Suppressor macrophage treated with lipopolysaccharide for 4 hours (primary cell): ENCODE results near the gene ADGRD2.

Source experiments
- DNase-seq: peaks from one replicate; pipeline ENCODE4 v3.0.0-alpha.2; 2020

Gene ADGRD2

GRCh38 chr9:124498499-124499146 is 48.4 kb downstream of the ADGRD2 start:
- no peak for DNase-seq

GRCh38 chr9:124499216-124499615 is 49.0 kb downstream of the ADGRD2 start:
- no peak for DNase-seq

- DNase-seq: no peak
Measured at GRCh38 chr9:124500028-124500795, 50.0 kb downstream of the ADGRD2 start.

GRCh38 chr9:124500796-124501611 is 50.8 kb downstream of the ADGRD2 start:
- DNase-seq: no peak

GRCh38 chr9:124501771-124502320 is 51.6 kb downstream of the ADGRD2 start:
- no peak for DNase-seq

GRCh38 chr9:124502711-124503702 is 52.8 kb downstream of the ADGRD2 start:
- DNase-seq: no peak

- DNase-seq: no peak
Measured at GRCh38 chr9:124503713-124504529, 53.7 kb downstream of the ADGRD2 start.

- no peak for DNase-seq
Measured at GRCh38 chr9:124504530-124505005, 54.3 kb downstream of the ADGRD2 start.

- DNase-seq: no peak
Measured at GRCh38 chr9:124505006-124505900, 55.0 kb downstream of the ADGRD2 start.

GRCh38 chr9:124505901-124506346 is 55.7 kb downstream of the ADGRD2 start:
- no peak for DNase-seq

- DNase-seq: no peak
Measured at GRCh38 chr9:124506433-124506832, 56.2 kb downstream of the ADGRD2 start.

- DNase-seq: no peak
Measured at GRCh38 chr9:124506931-124507879, 57.0 kb downstream of the ADGRD2 start, which contains the start of gene NR5A1. NR5A1 (minus strand) TSS chr9:124507399; CDS start chr9:124503395, 4,004 bp downstream.

GRCh38 chr9:124507880-124508423 is 57.7 kb downstream of the ADGRD2 start:
- DNase-seq: no peak

- no peak for DNase-seq
Measured at GRCh38 chr9:124510650-124511425, 60.6 kb downstream of the ADGRD2 start.

GRCh38 chr9:124511426-124511840 is 61.2 kb downstream of the ADGRD2 start:
- DNase-seq: no peak

GRCh38 chr9:124511891-124512805 is 61.9 kb downstream of the ADGRD2 start:
- no peak for DNase-seq
